ENCODE results near the gene GALP. TPM values are rescaled to one million over a fixed set of nuclear protein-coding genes. Genes with fewer than 3 reads are reported as not detected.

Gene GALP
- total RNA-seq, 1 experiment from 2014 or later = not detected

DNA sequence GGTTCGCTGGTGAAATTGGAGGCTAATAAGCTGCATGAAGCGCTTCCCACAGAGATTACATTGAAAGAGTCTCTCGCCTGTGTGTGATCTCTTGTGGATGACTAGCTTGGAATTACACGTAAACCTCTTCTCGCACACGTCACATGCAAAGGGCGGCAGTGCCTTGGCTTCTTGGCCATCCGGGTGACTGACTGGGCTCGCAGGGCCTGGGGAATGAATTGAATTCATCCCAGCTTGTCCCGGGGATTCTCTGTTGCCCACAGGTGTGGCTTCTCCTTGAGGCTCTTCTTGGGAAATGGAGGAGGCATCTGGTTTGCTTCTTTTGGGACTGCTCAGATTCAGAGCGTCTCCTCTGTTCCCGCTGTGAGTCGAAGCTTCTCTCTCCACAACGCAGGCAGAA is 46.0 kb downstream of the GALP start:
- H3K23ac ChIP-seq (ENCODE audit: insufficient read length, low read depth, low read length) = no peak overlapping the region
- Mint-ChIP-seq H3K4me1 (peaks cover under 1 to 4% of the 10 kb centered on the region in 2 experiments; a peak in 1 of 4 replicates), H3K27ac (no peak overlapping the region), H3K36me3 (ENCODE audit: insufficient read depth in 1 of 3, low read depth in 3 of 3) (peaks cover 0 to 4% (median 0%) of the 10 kb centered on the region in 3 experiments; a peak in 3 of 7 replicates), H3K27me3 (ENCODE audit: low read depth) (peaks cover 2% of the 10 kb centered on the region; the same call in 1 of the 2 replicates), H3K9me3 (peaks cover 0 to 14% of the 10 kb centered on the region in 2 experiments; a peak in 2 of 5 replicates), H3K4me3 (no peak overlapping the region)
- H2BK15ac ChIP-seq (ENCODE audit: low read depth, low read length) = no peak overlapping the region
- no peak overlapping the region for H3K4me2 ChIP-seq (ENCODE audit: insufficient read depth, insufficient read length, low read length)
- H2AFZ ChIP-seq (ENCODE audit: low read length) = no peak overlapping the region
- H3T11ph ChIP-seq (ENCODE audit: low read length) = no peak overlapping the region
- no peak overlapping the region for H3K18ac ChIP-seq (ENCODE audit: insufficient read length, low read depth, low read length)
- H2BK20ac ChIP-seq (ENCODE audit: low read depth, low read length, poor library complexity, severe bottlenecking) = no peak overlapping the region
- no peak overlapping the region for H3K9ac ChIP-seq (ENCODE audit: extremely low read depth, insufficient read length, low read length)
- no peaks in the 10 kb centered on the region for H3K79me1 ChIP-seq (ENCODE audit: insufficient read depth, low read depth, low read length, poor library complexity, severe bottlenecking)
- no peak overlapping the region for H3K14ac ChIP-seq (ENCODE audit: insufficient read depth, low read length)
- no peaks in the 10 kb centered on the region for H4K20me1 ChIP-seq (ENCODE audit: control insufficient read depth, insufficient read depth, insufficient read length)
- H2BK12ac ChIP-seq (ENCODE audit: insufficient read length, low read depth, low read length) = no peak overlapping the region
- no peak overlapping the region for H2AK5ac ChIP-seq (ENCODE audit: insufficient read length, low read length)
- H3K56ac ChIP-seq (ENCODE audit: insufficient read length, low read depth, low read length) = no peak overlapping the region
- H2BK5ac ChIP-seq (ENCODE audit: insufficient read length, low read length) = no peak overlapping the region
- no peaks in the 10 kb centered on the region for H3K79me2 ChIP-seq (ENCODE audit: insufficient read depth, low read length)
- no peaks in the 10 kb centered on the region for H3K23me2 ChIP-seq (ENCODE audit: insufficient read length, low read depth, low read length, poor library complexity, severe bottlenecking)
- no peak overlapping the region for H2BK120ac ChIP-seq (ENCODE audit: low read depth, low read length, poor library complexity, severe bottlenecking)
- no CpG with 5 or more reads among the region's 14 CpGs for WGBS (ENCODE audit: extremely low coverage, insufficient read length, low lambda C conversion rate)
- H4K5ac ChIP-seq (ENCODE audit: insufficient read length, low read depth, low read length) = no peak overlapping the region
- H3K27me3 ChIP-seq (ENCODE audit: insufficient read depth, low read length) = no peaks in the 10 kb centered on the region
- H4K91ac ChIP-seq (ENCODE audit: insufficient read length, low read depth, low read length) = no peak overlapping the region
- no peaks in the 10 kb centered on the region; the same call in 1 of the 2 replicates for H3K4me1 ChIP-seq (ENCODE audit: insufficient read depth, low read length)
- DNase-seq = no peak
- H4K8ac ChIP-seq (replicated peaks; ENCODE audit: insufficient read length, low read depth, low read length) = no peak overlapping the region
- TF ChIP-seq, protein P1, sequence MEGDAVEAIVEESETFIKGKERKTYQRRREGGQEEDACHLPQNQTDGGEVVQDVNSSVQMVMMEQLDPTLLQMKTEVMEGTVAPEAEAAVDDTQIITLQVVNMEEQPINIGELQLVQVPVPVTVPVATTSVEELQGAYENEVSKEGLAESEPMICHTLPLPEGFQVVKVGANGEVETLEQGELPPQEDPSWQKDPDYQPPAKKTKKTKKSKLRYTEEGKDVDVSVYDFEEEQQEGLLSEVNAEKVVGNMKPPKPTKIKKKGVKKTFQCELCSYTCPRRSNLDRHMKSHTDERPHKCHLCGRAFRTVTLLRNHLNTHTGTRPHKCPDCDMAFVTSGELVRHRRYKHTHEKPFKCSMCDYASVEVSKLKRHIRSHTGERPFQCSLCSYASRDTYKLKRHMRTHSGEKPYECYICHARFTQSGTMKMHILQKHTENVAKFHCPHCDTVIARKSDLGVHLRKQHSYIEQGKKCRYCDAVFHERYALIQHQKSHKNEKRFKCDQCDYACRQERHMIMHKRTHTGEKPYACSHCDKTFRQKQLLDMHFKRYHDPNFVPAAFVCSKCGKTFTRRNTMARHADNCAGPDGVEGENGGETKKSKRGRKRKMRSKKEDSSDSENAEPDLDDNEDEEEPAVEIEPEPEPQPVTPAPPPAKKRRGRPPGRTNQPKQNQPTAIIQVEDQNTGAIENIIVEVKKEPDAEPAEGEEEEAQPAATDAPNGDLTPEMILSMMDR (conservative IDR thresholded peaks at IDR 0.05) = no peak
- no peak overlapping the region for H3K27ac ChIP-seq (ENCODE audit: insufficient read length, low read depth, low read length)
- H3K4ac ChIP-seq (ENCODE audit: low read depth, low read length) = no peak overlapping the region
- H3K9me3 ChIP-seq (ENCODE audit: control insufficient read depth, low read depth, low read length) = no peaks in the 10 kb centered on the region

Measured in H9 (cell line).